ENCODE measurements around the gene LINGO4. TPM values are rescaled to one million over a fixed set of nuclear protein-coding genes. Genes with fewer than 3 reads are reported as not detected.

Gene LINGO4
- total and polyA plus RNA-seq, 5 donors from 2014 or later: 0.15 to 0.33 (median 0.22) TPM; not detected in 2

GRCh38 chr1:151839082-151839412 lies 33.8 kb upstream of the LINGO4 start:
- peak overlapping the region; percentile 86 for H3K27ac ChIP-seq (ENCODE audit: insufficient read depth, low read length, poor library complexity, severe bottlenecking)

GRCh38 chr1:151838222-151839081 lies 33.2 kb upstream of the LINGO4 start:
- Mint-ChIP-seq H3K4me3 (peak overlapping the region; percentile 91 to 97 (median 94)), H3K9me3 (no peaks in the 10 kb centered on the region), H3K27me3 (peaks cover 8% of the 10 kb centered on the region), H3K27ac (peak overlapping the region; percentile 20 to 96 (median 91)), H3K36me3 (peaks cover 6% of the 10 kb centered on the region), H3K4me1 (peaks cover 14 to 68% (median 42%) of the 10 kb centered on the region in 4 donors)
- DNase-seq (peak; percentile 32 to 56 (median 45)), ATAC-seq (ENCODE audit: low read depth in 2 of 2) (peak; percentile 5 to 6)
- Histone ChIP-seq H3K4me3 (ENCODE audit: low read depth, low read length) (peak overlapping the region; percentile 82), H3K27ac (ENCODE audit: insufficient read depth, low read length, poor library complexity, severe bottlenecking) (peak overlapping the region; percentile 86), H3K27me3 (ENCODE audit: control insufficient read depth, insufficient read depth, low read length) (no peaks in the 10 kb centered on the region), H3K9me3 (ENCODE audit: control insufficient read depth in 2 of 2, low read length in 2 of 2) (no peaks in the 10 kb centered on the region), H3K36me3 (ENCODE audit: control insufficient read depth, insufficient read depth, low read length) (peaks cover 3% of the 10 kb centered on the region), H3K4me1 (ENCODE audit: control insufficient read depth, insufficient read depth, low read length, poor library complexity, severe bottlenecking) (peaks cover 59% of the 10 kb centered on the region)

More at GRCh38 chr1:151839082-151839412, 33.8 kb upstream of the LINGO4 start:
- H3K9me3 ChIP-seq (ENCODE audit: control insufficient read depth in 2 of 2, low read length in 2 of 2): no peaks in the 10 kb centered on the region
- peaks cover 8% of the 10 kb centered on the region for H3K27me3 Mint-ChIP-seq
- H3K27me3 ChIP-seq (ENCODE audit: control insufficient read depth, insufficient read depth, low read length): no peaks in the 10 kb centered on the region
- H3K4me1 Mint-ChIP-seq: peaks cover 9 to 63% (median 37%) of the 10 kb centered on the region in 4 donors
- DNase-seq (no peak), ATAC-seq (ENCODE audit: low read depth in 2 of 2) (no peak)
- peaks cover 3% of the 10 kb centered on the region for H3K36me3 ChIP-seq (ENCODE audit: control insufficient read depth, insufficient read depth, low read length)
- H3K4me1 ChIP-seq (ENCODE audit: control insufficient read depth, insufficient read depth, low read length, poor library complexity, severe bottlenecking): peaks cover 53% of the 10 kb centered on the region
- peaks cover 6% of the 10 kb centered on the region for H3K36me3 Mint-ChIP-seq
- peak overlapping the region; percentile 82 for H3K4me3 ChIP-seq (ENCODE audit: low read depth, low read length)
- H3K9me3 Mint-ChIP-seq: no peaks in the 10 kb centered on the region
- peak overlapping the region; percentile 20 to 96 (median 91) for H3K27ac Mint-ChIP-seq
- peak overlapping the region; percentile 91 to 97 (median 94) for H3K4me3 Mint-ChIP-seq

- H3K4me3 Mint-ChIP-seq: peak overlapping the region; percentile 90 to 99 (median 92)
- H3K4me1 ChIP-seq (ENCODE audit: control insufficient read depth, insufficient read depth, low read length, poor library complexity, severe bottlenecking): peaks cover 65% of the 10 kb centered on the region
- no peaks in the 10 kb centered on the region for H3K9me3 Mint-ChIP-seq
- H3K27ac ChIP-seq (ENCODE audit: insufficient read depth, low read length, poor library complexity, severe bottlenecking): peak overlapping the region; percentile 86
- peaks cover 8% of the 10 kb centered on the region for H3K27me3 Mint-ChIP-seq
- no peaks in the 10 kb centered on the region for H3K9me3 ChIP-seq (ENCODE audit: control insufficient read depth in 2 of 2, low read length in 2 of 2)
- DNase-seq (no peak), ATAC-seq (ENCODE audit: low read depth in 2 of 2) (no peak)
- peak overlapping the region in 2 of 3 donors; percentile 94 to 95 for H3K27ac Mint-ChIP-seq
- H3K36me3 Mint-ChIP-seq: peaks cover 5% of the 10 kb centered on the region
- no peak overlapping the region for H3K4me3 ChIP-seq (ENCODE audit: low read depth, low read length)
- no peaks in the 10 kb centered on the region for H3K36me3 ChIP-seq (ENCODE audit: control insufficient read depth, insufficient read depth, low read length)
- peaks cover 15 to 71% (median 46%) of the 10 kb centered on the region in 4 donors for H3K4me1 Mint-ChIP-seq
- H3K27me3 ChIP-seq (ENCODE audit: control insufficient read depth, insufficient read depth, low read length): no peaks in the 10 kb centered on the region
These were observed 32.6 kb upstream of the LINGO4 start for GRCh38 chr1:151837884-151838221.

GRCh38 chr1:151837197-151837596 lies 32.0 kb upstream of the LINGO4 start:
- Histone ChIP-seq H3K36me3 (ENCODE audit: control insufficient read depth, insufficient read depth, low read length) (no peaks in the 10 kb centered on the region), H3K27ac (ENCODE audit: insufficient read depth, low read length, poor library complexity, severe bottlenecking) (peak overlapping the region; percentile 86), H3K4me3 (ENCODE audit: low read depth, low read length) (peak overlapping the region; percentile 57), H3K27me3 (ENCODE audit: control insufficient read depth, insufficient read depth, low read length) (no peaks in the 10 kb centered on the region), H3K9me3 (ENCODE audit: control insufficient read depth in 2 of 2, low read length in 2 of 2) (no peaks in the 10 kb centered on the region), H3K4me1 (ENCODE audit: control insufficient read depth, insufficient read depth, low read length, poor library complexity, severe bottlenecking) (peaks cover 72% of the 10 kb centered on the region)
- Mint-ChIP-seq H3K4me3 (peak overlapping the region; percentile 90 to 99 (median 92)), H3K36me3 (peaks cover 3% of the 10 kb centered on the region), H3K4me1 (peaks cover 15 to 71% (median 46%) of the 10 kb centered on the region in 4 donors), H3K9me3 (no peaks in the 10 kb centered on the region), H3K27ac (peak overlapping the region; percentile 84 to 95 (median 94)), H3K27me3 (peaks cover 8% of the 10 kb centered on the region)
- peak; percentile 14 to 58 (median 31) for DNase-seq
- ATAC-seq (ENCODE audit: low read depth in 2 of 2): peak; percentile 11

GRCh38 chr1:151835596-151835995 lies 30.4 kb upstream of the LINGO4 start:
- peaks cover 11 to 79% (median 37%) of the 10 kb centered on the region in 4 donors for H3K4me1 Mint-ChIP-seq

GRCh38 chr1:151834239-151834638 lies 29.0 kb upstream of the LINGO4 start:
- no peaks in the 10 kb centered on the region for H3K36me3 Mint-ChIP-seq
- no peak overlapping the region for H3K4me3 ChIP-seq (ENCODE audit: low read depth, low read length)
- H3K4me1 ChIP-seq (ENCODE audit: control insufficient read depth, insufficient read depth, low read length, poor library complexity, severe bottlenecking): peaks cover 86% of the 10 kb centered on the region
- no peaks in the 10 kb centered on the region for H3K27me3 Mint-ChIP-seq
- no peaks in the 10 kb centered on the region for H3K36me3 ChIP-seq (ENCODE audit: control insufficient read depth, insufficient read depth, low read length)
- DNase-seq: no peak
- peak overlapping the region in 3 of 4 donors; percentile 49 to 99 (median 55) for H3K4me3 Mint-ChIP-seq
- H3K27me3 ChIP-seq (ENCODE audit: control insufficient read depth, insufficient read depth, low read length): no peaks in the 10 kb centered on the region
- no peaks in the 10 kb centered on the region for H3K9me3 ChIP-seq (ENCODE audit: control insufficient read depth in 2 of 2, low read length in 2 of 2)
- H3K27ac ChIP-seq (ENCODE audit: insufficient read depth, low read length, poor library complexity, severe bottlenecking): peak overlapping the region; percentile 60
- peak overlapping the region; percentile 12 to 80 (median 75) for H3K27ac Mint-ChIP-seq
- H3K4me1 Mint-ChIP-seq: peaks cover 17 to 78% (median 40%) of the 10 kb centered on the region in 4 donors
- no peak for ATAC-seq (ENCODE audit: low read depth in 2 of 2)
- no peaks in the 10 kb centered on the region for H3K9me3 Mint-ChIP-seq

More at GRCh38 chr1:151835596-151835995, 30.4 kb upstream of the LINGO4 start:
- no peak overlapping the region for H3K27ac ChIP-seq (ENCODE audit: insufficient read depth, low read length, poor library complexity, severe bottlenecking)
- no peak overlapping the region for H3K4me3 ChIP-seq (ENCODE audit: low read depth, low read length)
- H3K9me3 ChIP-seq (ENCODE audit: control insufficient read depth in 2 of 2, low read length in 2 of 2): no peaks in the 10 kb centered on the region
- H3K9me3 Mint-ChIP-seq: no peaks in the 10 kb centered on the region
- ATAC-seq (ENCODE audit: low read depth in 2 of 2) (no peak), DNase-seq (no peak)
- no peaks in the 10 kb centered on the region for H3K36me3 Mint-ChIP-seq
- H3K36me3 ChIP-seq (ENCODE audit: control insufficient read depth, insufficient read depth, low read length): no peaks in the 10 kb centered on the region
- no peaks in the 10 kb centered on the region for H3K27me3 ChIP-seq (ENCODE audit: control insufficient read depth, insufficient read depth, low read length)
- peaks cover 86% of the 10 kb centered on the region for H3K4me1 ChIP-seq (ENCODE audit: control insufficient read depth, insufficient read depth, low read length, poor library complexity, severe bottlenecking)
- peak overlapping the region; percentile 54 to 76 (median 64) for H3K27ac Mint-ChIP-seq
- H3K4me3 Mint-ChIP-seq: peak overlapping the region in 1 of 4 donors; percentile 99
- H3K27me3 Mint-ChIP-seq: peaks cover 4% of the 10 kb centered on the region

- H3K36me3 ChIP-seq (ENCODE audit: control insufficient read depth, insufficient read depth, low read length): no peaks in the 10 kb centered on the region
- peak overlapping the region; percentile 75 to 80 (median 78) for H3K27ac Mint-ChIP-seq
- DNase-seq: no peak
- peaks cover 89% of the 10 kb centered on the region for H3K4me1 ChIP-seq (ENCODE audit: control insufficient read depth, insufficient read depth, low read length, poor library complexity, severe bottlenecking)
- H3K36me3 Mint-ChIP-seq: no peaks in the 10 kb centered on the region
- H3K4me3 Mint-ChIP-seq: peak overlapping the region; percentile 49 to 99 (median 76)
- H3K4me3 ChIP-seq (ENCODE audit: low read depth, low read length): peak overlapping the region; percentile 50
- H3K27me3 Mint-ChIP-seq: no peaks in the 10 kb centered on the region
- H3K27me3 ChIP-seq (ENCODE audit: control insufficient read depth, insufficient read depth, low read length): no peaks in the 10 kb centered on the region
- H3K9me3 Mint-ChIP-seq: no peaks in the 10 kb centered on the region
- H3K9me3 ChIP-seq (ENCODE audit: control insufficient read depth in 2 of 2, low read length in 2 of 2): no peaks in the 10 kb centered on the region
- no peak for ATAC-seq (ENCODE audit: low read depth in 2 of 2)
- peaks cover 17 to 83% (median 45%) of the 10 kb centered on the region in 4 donors for H3K4me1 Mint-ChIP-seq
- H3K27ac ChIP-seq (ENCODE audit: insufficient read depth, low read length, poor library complexity, severe bottlenecking): peak overlapping the region; percentile 60
These were observed 28.1 kb upstream of the LINGO4 start for GRCh38 chr1:151833172-151833900.
